Aorta (tissue), 5 donors: ENCODE results near the gene GCNT1. TPM values are rescaled to one million over a fixed set of nuclear protein-coding genes. Genes with fewer than 3 reads are reported as not detected.
"Not testable (repeated sequence)": the region's sequence is repeated elsewhere in the genome, so short reads cannot be mapped to it uniquely, and the experiment has no call there.

ENCODE experiments used
- ATAC-seq: fragments of 200-7000 bp; cut with Tn5 transposase; one replicate; pipeline ENCODE4 v1.9.1; 2022; ENCODE audit warnings: moderate library complexity; ENCODE audit not compliant: low FRiP score
- DNase-seq, 2 donors: peaks; one replicate each; pipeline ENCODE4 v3.0.0-alpha.2; 2020
- H3K27ac ChIP-seq, 2 donors: one replicate each; pipeline ENCODE4 v1.5.1; 2013; ENCODE audit warnings: low read length in 2 of 2, mild to moderate bottlenecking in 2 of 2, moderate library complexity in 2 of 2, control low read depth in 1 of 2, inconsistent platforms in 1 of 2, low read depth in 1 of 2
- H3K27me3 ChIP-seq, 2 donors: one replicate each; pipeline ENCODE4 v1.6.1; 2013; ENCODE audit warnings: control low read depth in 1 of 2, low read length in 1 of 2, mild to moderate bottlenecking in 1 of 2, moderate library complexity in 1 of 2; ENCODE audit not compliant: insufficient read depth in 2 of 2, control insufficient read depth in 1 of 2
- H3K36me3 ChIP-seq, 2 donors: one replicate each; pipeline ENCODE4 v1.6.1; 2013; ENCODE audit warnings: control low read depth in 1 of 2, low read length in 1 of 2, mild to moderate bottlenecking in 1 of 2; ENCODE audit not compliant: insufficient read depth in 2 of 2, control insufficient read depth in 1 of 2
- H3K4me1 ChIP-seq, 2 donors: one replicate each; pipeline ENCODE4 v1.6.1; 2013; ENCODE audit warnings: low read length in 2 of 2, control low read depth in 1 of 2, mild to moderate bottlenecking in 1 of 2, moderate library complexity in 1 of 2; ENCODE audit not compliant: insufficient read depth in 2 of 2, control insufficient read depth in 1 of 2
- H3K4me3 ChIP-seq, 2 donors: one replicate each; pipeline ENCODE4 v1.5.1; 2013; ENCODE audit warnings: low read length in 2 of 2, control low read depth in 1 of 2, mild to moderate bottlenecking in 1 of 2
- H3K9me3 ChIP-seq: one replicate; pipeline ENCODE4 v1.6.1; 2013; ENCODE audit warnings: mild to moderate bottlenecking, low read length; ENCODE audit not compliant: control insufficient read depth
- WGBS, 2 donors: extraction: QIAGEN DNeasy Blood & Tissue Kit; methylation state at CpG; one replicate each; pipeline ENCODE4 v1.1.7; 2013; 5-methylcytosine and 5-hydroxymethylcytosine counted together
- intact Hi-C, 2 donors: fragments of 100-400 bp; cut with DNase I; formaldehyde crosslinking; loops; one replicate each; pipeline versions ENCODE4 v1.14.2 to v1.15.0; 2022
- polyA plus RNA-seq, 2 donors: library from polyadenylated mRNA; stranded (reverse); fragments of 200-250 nt; gene quantifications; one replicate each; pipeline ENCODE4 v1.2.3, GENCODE V29; 2013
- total RNA-seq, 2 donors: library from RNA; stranded (reverse); fragmentation: NEBNext Ultra II Directional; extraction: Animal tissue kit (Norgen Biotek cat#: 25700); gene quantifications; one replicate each; pipeline ENCODE4 v1.2.1, GENCODE V29; 2021
- donor health status: healthy with polysubstance abuse.
- donor health status: Bipolar disorder and iron deficiency.
- donor health status: DM: no; HTN: no; CAD: no.
- donor health status: DM: no; HTN: no; CAD: no.
- donor health status: DM: yes; HTN: yes; CAD: no.

GCNT1 gene
- total and polyA plus RNA-seq, 4 donors = 0.79 to 14.4 (median 5.6) TPM

- H3K27me3 ChIP-seq, H3K4me1 ChIP-seq, H3K4me3 ChIP-seq, ATAC-seq, intact Hi-C loops, H3K9me3 ChIP-seq, H3K27ac ChIP-seq, H3K36me3 ChIP-seq, DNase-seq: not testable (repeated sequence)
- 86 to 100% methylated on average over 1 of the region's 1 CpG for WGBS, 2 donors
Measured at GRCh38 chr9:76491056-76491455, 32.1 kb downstream of the GCNT1 start.

DNA sequence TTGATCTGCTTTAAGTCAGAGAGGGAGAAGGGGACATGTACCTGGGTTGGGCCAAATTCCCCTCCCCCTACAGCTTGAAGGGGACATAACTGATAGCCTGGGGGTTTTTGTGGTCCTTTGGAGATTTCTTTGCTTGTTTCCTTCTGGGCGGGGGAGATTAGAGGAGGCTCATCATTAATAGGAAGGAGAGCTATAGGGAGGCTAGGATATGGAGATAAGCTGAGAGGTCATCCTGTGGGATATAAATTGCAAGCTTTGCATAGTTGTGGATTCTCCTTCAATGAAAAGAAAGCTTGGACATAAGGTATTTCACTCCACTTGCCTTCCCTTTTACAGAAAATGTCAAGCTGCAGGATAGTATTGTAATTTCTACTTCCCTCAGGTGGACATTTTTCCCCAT, 34.5 kb downstream of the GCNT1 start:
- H3K27ac ChIP-seq, intact Hi-C loops, ATAC-seq, H3K4me1 ChIP-seq, H3K27me3 ChIP-seq, DNase-seq, H3K4me3 ChIP-seq, H3K9me3 ChIP-seq, H3K36me3 ChIP-seq: not testable (repeated sequence)
- 83 to 90% methylated on average over 1 of the region's 1 CpG for WGBS, 2 donors

DNA sequence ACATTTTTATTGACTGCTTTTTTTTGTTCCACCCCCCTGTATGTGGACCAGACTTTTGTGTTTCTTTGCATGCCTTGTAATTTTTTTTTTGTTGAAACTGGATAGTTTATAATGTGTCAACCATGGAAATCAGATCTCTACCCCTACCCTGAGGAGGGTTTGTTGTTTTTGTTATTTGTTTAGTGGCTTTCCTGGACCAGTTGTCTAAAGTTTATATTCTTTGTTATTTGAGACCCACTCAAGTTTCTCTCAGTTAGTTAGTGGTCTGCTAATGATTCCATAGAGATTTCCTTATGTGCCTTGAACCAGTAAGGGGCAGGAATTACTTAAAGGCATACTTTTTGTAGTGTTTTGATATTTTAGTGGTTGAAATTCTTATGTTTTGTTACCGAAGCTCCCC, 41.1 kb downstream of the GCNT1 start:
- WGBS, 2 donors = 66 to 69% methylated on average over 1 of the region's 1 CpG
- Histone ChIP-seq H3K4me3 (no peak overlapping the region), H3K27me3 (no peaks in the 10 kb centered on the region), H3K9me3 (no peaks in the 10 kb centered on the region), H3K27ac (no peak overlapping the region), H3K4me1 (no peaks in the 10 kb centered on the region), H3K36me3 (no peaks in the 10 kb centered on the region)
- no peak for ATAC-seq
- intact Hi-C loops = no loop called here
- no peak for DNase-seq

GRCh38 chr9:76502746-76503145, 43.8 kb downstream of the GCNT1 start:
- Histone ChIP-seq H3K9me3 (no peaks in the 10 kb centered on the region), H3K27ac (no peak overlapping the region), H3K27me3 (no peaks in the 10 kb centered on the region), H3K36me3 (no peaks in the 10 kb centered on the region), H3K4me3 (no peak overlapping the region), H3K4me1 (no peaks in the 10 kb centered on the region)
- intact Hi-C loops = no loop called here
- 87 to 92% methylated on average over 6 of the region's 6 CpGs for WGBS, 2 donors
- DNase-seq (no peak), ATAC-seq (no peak)

- intact Hi-C loops = no loop called here
- H3K27ac ChIP-seq = no peak overlapping the region
- 81 to 90% methylated on average over 1 of the region's 1 CpG for WGBS, 2 donors
Measured at GRCh38 chr9:76510041-76510440, 51.1 kb downstream of the GCNT1 start.

GRCh38 chr9:76510446-76510845, 51.5 kb downstream of the GCNT1 start:
- no peaks in the 10 kb centered on the region for H3K27me3 ChIP-seq
- DNase-seq (no peak), ATAC-seq (no peak)
- H3K27ac ChIP-seq = no peak overlapping the region
- no peaks in the 10 kb centered on the region for H3K36me3 ChIP-seq
- intact Hi-C loops = no loop called here
- WGBS, 2 donors = 86% methylated on average over 2 of the region's 2 CpGs
- H3K9me3 ChIP-seq = no peaks in the 10 kb centered on the region
- H3K4me3 ChIP-seq = no peak overlapping the region
- H3K4me1 ChIP-seq = no peaks in the 10 kb centered on the region

More at GRCh38 chr9:76510041-76510440, 51.1 kb downstream of the GCNT1 start:
- H3K9me3 ChIP-seq = no peaks in the 10 kb centered on the region
- H3K4me3 ChIP-seq = no peak overlapping the region
- no peaks in the 10 kb centered on the region for H3K4me1 ChIP-seq
- DNase-seq (no peak), ATAC-seq (no peak)
- H3K27me3 ChIP-seq = no peaks in the 10 kb centered on the region
- no peaks in the 10 kb centered on the region for H3K36me3 ChIP-seq

DNA sequence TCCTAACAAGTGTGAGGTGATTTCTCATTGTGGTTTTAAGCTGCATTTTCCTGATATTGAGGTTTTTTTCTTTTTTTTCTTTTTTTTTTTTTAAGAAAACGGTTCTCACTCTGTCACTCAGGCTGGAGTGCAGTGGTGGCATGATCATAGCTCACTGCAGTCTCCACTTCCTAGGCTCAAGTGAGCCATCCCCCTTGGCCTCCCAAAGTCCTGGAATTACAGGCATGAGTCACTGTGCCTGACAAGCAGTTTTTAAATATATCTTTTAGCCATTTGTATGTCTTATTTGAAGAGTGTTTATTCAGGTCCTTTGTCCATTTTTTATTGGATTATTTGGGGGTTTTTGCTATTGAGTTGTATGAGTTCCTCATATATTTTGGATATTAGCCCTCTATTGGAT, 53.8 kb downstream of the GCNT1 start:
- no peak for ATAC-seq
- Histone ChIP-seq H3K4me1 (no peaks in the 10 kb centered on the region), H3K4me3 (no peak overlapping the region), H3K36me3 (no peaks in the 10 kb centered on the region), H3K27me3 (no peaks in the 10 kb centered on the region), H3K9me3 (no peaks in the 10 kb centered on the region), H3K27ac (no peak overlapping the region)
- no peak for DNase-seq
- 42 to 43% methylated on average over 1 of the region's 1 CpG for WGBS, 2 donors
- intact Hi-C loops = no loop called here

DNA sequence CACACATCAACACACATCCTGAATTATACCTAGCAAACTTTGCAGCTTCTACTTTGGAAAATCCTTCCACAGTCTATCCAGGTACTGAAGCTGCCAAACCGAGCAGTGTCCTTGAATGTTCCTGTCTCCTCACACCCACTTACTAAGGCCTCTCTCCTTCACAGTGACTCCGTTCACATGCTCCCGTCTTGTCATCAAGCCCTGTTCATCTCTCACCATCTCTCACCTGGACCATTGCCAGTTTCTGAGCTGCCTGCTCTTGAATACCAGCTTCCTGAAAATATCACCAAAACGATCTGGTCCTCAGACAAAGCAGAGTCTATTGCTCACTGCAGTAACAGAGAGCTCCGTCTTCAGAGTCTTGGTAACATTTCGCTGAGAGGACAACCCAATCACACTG, 57.4 kb downstream of the GCNT1 start:
- Histone ChIP-seq H3K4me1 (no peaks in the 10 kb centered on the region), H3K27ac (no peak overlapping the region), H3K36me3 (no peaks in the 10 kb centered on the region), H3K27me3 (no peaks in the 10 kb centered on the region), H3K4me3 (no peak overlapping the region), H3K9me3 (no peaks in the 10 kb centered on the region)
- DNase-seq (no peak), ATAC-seq (no peak)
- 68 to 71% methylated on average over 6 of the region's 6 CpGs for WGBS, 2 donors
- intact Hi-C loops = no loop called here

DNA sequence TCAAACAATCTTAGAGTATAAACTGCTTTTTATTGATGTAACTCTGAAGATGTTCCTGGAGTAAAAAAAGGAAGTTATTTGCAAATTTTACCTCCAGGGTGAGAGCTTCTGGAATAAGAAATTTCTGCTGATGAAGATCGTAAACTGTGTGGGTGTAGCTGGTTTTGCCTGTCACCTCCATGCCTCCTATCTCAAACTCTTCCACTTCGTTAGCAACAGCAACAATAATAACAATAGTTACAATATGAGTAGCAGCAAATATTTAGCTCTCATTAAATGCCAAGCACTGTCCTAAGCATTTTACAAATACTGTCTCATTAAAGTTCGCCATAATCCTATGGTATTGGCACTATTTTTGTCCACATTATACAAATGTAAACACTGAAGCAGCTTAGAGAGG, 57.9 kb downstream of the GCNT1 start:
- ATAC-seq (no peak), DNase-seq (no peak)
- H3K27ac ChIP-seq = no peak overlapping the region
- H3K36me3 ChIP-seq = no peaks in the 10 kb centered on the region
- 88 to 89% methylated on average over 3 of the region's 3 CpGs for WGBS, 2 donors
- intact Hi-C loops = no loop called here
- H3K4me1 ChIP-seq = no peaks in the 10 kb centered on the region
- H3K9me3 ChIP-seq = no peaks in the 10 kb centered on the region
- no peak overlapping the region for H3K4me3 ChIP-seq
- no peaks in the 10 kb centered on the region for H3K27me3 ChIP-seq
